GM23338 (cell line): ENCODE data around the gene WNT7A.

ENCODE experiments used
- EZH2 ChIP-seq: fragments of 200-600 bp; sonication (generic); IDR thresholded peaks from one replicate; pipeline ENCODE4 v1.8.0; 2017; ENCODE audit warnings: antibody characterized with exemption, mild to moderate bottlenecking, low read depth; ENCODE audit not compliant: unreplicated experiment
- POLR2AphosphoS5 ChIP-seq: IDR thresholded peaks from 2 replicates; pipeline ENCODE4 v1.6.1; 2016; ENCODE audit warnings: antibody characterized with exemption, low read depth
- TF ChIP-seq, protein P1 (sequence below), 2 experiments: fragments of 200-600 bp in 1 of 2; sonication (generic) in 1 of 2; conservative IDR thresholded peaks; 2 replicates each; pipeline versions ENCODE4 v1.5.1 to v1.6.1; 2016 to 2017; ENCODE audit warnings: antibody characterized with exemption in 2 of 2, low read depth in 2 of 2, mild to moderate bottlenecking in 2 of 2, moderate library complexity in 1 of 2

DNA sequence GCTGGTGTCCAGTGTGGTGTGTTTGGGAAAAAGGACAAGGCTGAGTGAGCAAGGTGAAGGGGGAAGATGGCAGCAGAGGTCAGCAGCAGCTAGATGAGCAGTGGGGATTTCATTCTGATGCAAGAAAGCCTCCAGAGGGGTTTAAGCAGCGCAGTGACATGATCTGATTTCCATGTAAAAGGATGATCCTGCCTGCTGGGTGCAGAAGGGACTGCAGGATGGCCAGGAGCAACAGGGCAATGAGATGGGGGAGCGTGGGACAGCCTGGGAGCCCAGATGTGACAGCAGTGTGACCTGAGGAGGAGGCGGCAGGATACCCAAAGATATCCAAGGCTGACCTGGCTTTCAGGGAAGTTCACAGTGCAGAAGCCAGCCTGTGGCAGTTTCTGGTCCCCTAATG lies 6.1 kb downstream of the WNT7A start:
- TF ChIP-seq, protein P1, sequence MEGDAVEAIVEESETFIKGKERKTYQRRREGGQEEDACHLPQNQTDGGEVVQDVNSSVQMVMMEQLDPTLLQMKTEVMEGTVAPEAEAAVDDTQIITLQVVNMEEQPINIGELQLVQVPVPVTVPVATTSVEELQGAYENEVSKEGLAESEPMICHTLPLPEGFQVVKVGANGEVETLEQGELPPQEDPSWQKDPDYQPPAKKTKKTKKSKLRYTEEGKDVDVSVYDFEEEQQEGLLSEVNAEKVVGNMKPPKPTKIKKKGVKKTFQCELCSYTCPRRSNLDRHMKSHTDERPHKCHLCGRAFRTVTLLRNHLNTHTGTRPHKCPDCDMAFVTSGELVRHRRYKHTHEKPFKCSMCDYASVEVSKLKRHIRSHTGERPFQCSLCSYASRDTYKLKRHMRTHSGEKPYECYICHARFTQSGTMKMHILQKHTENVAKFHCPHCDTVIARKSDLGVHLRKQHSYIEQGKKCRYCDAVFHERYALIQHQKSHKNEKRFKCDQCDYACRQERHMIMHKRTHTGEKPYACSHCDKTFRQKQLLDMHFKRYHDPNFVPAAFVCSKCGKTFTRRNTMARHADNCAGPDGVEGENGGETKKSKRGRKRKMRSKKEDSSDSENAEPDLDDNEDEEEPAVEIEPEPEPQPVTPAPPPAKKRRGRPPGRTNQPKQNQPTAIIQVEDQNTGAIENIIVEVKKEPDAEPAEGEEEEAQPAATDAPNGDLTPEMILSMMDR (conservative IDR thresholded peaks at IDR 0.05; ENCODE audit: low read depth in 2 of 2) = no peak
- no peak for TF ChIP-seq EZH2
- no peak for TF ChIP-seq POLR2AphosphoS5
